DND-41 (cell line): ENCODE data around the gene SETD3.

ENCODE experiments used
- ATAC-seq: fragments of 200-7000 bp; cut with Tn5 transposase; 3 replicates; pipeline ENCODE4 v1.9.1; 2021; ENCODE audit warnings: low read depth; ENCODE audit not compliant: insufficient read depth
- DNase-seq: peaks from one replicate; pipeline ENCODE4 v3.0.0-alpha.2; 2020
- H2AFZ ChIP-seq: 2 replicates; pipeline ENCODE4 v1.6.0; 2012; ENCODE audit warnings: low read depth, low read length
- H3K27ac ChIP-seq: 2 replicates; pipeline ENCODE4 v1.5.1; 2012; ENCODE audit warnings: low read length, inconsistent platforms
- H3K27me3 ChIP-seq: fragments of 200-600 bp; sonication (generic); 2 replicates; pipeline ENCODE4 v1.6.0; 2012; ENCODE audit warnings: low read length, mild to moderate bottlenecking, inconsistent platforms; ENCODE audit not compliant: insufficient read depth, poor library complexity
- H3K36me3 ChIP-seq: 2 replicates; pipeline ENCODE4 v1.5.1; 2012; ENCODE audit warnings: low read length, inconsistent platforms; ENCODE audit not compliant: insufficient read depth
- H3K4me1 ChIP-seq: 2 replicates; pipeline ENCODE4 v1.5.1; 2012; ENCODE audit warnings: mild to moderate bottlenecking, low read length; ENCODE audit not compliant: insufficient read depth
- H3K4me2 ChIP-seq: 2 replicates; pipeline ENCODE4 v1.6.0; 2012; ENCODE audit warnings: mild to moderate bottlenecking, moderate library complexity, low read length, inconsistent platforms; ENCODE audit not compliant: insufficient read depth
- H3K4me3 ChIP-seq, 2 experiments: fragments of 200-600 bp in 1 of 2; shearing (Covaris generic) in 1 of 2; 2 replicates each; pipeline ENCODE4 v1.5.1; 2012 to 2016; ENCODE audit warnings: inconsistent platforms in 2 of 2, low read length in 2 of 2, mild to moderate bottlenecking in 2 of 2, low read depth in 1 of 2, moderate library complexity in 1 of 2
- H3K79me2 ChIP-seq: 2 replicates; pipeline ENCODE4 v1.6.0; 2012; ENCODE audit warnings: low read length, inconsistent platforms; ENCODE audit not compliant: insufficient read depth
- H3K9ac ChIP-seq: 2 replicates; pipeline ENCODE4 v1.6.0; 2012; ENCODE audit warnings: low read depth, mild to moderate bottlenecking, inconsistent platforms, low read length, moderate library complexity
- H3K9me3 ChIP-seq: 2 replicates; pipeline ENCODE4 v1.5.1; 2012; ENCODE audit warnings: low read length, moderate library complexity, mild to moderate bottlenecking, inconsistent platforms; ENCODE audit not compliant: insufficient read depth, severe bottlenecking
- H4K20me1 ChIP-seq: 2 replicates; pipeline ENCODE4 v1.6.0; 2012; ENCODE audit warnings: low read length; ENCODE audit not compliant: insufficient read depth
- EZH2 ChIP-seq: IDR thresholded peaks from 3 replicates; pipeline ENCODE4 v1.6.1; 2012; ENCODE audit warnings: borderline replicate concordance, low read depth, mild to moderate bottlenecking, moderate library complexity, low read length, inconsistent platforms; ENCODE audit not compliant: severe bottlenecking
- TF ChIP-seq, protein P1 (sequence below): IDR thresholded peaks from 2 replicates; pipeline ENCODE4 v1.5.1; 2012; ENCODE audit warnings: borderline replicate concordance, low read length, moderate library complexity, mild to moderate bottlenecking; ENCODE audit not compliant: poor library complexity, severe bottlenecking; ENCODE audit errors: extremely low read depth

Gene SETD3

DNA sequence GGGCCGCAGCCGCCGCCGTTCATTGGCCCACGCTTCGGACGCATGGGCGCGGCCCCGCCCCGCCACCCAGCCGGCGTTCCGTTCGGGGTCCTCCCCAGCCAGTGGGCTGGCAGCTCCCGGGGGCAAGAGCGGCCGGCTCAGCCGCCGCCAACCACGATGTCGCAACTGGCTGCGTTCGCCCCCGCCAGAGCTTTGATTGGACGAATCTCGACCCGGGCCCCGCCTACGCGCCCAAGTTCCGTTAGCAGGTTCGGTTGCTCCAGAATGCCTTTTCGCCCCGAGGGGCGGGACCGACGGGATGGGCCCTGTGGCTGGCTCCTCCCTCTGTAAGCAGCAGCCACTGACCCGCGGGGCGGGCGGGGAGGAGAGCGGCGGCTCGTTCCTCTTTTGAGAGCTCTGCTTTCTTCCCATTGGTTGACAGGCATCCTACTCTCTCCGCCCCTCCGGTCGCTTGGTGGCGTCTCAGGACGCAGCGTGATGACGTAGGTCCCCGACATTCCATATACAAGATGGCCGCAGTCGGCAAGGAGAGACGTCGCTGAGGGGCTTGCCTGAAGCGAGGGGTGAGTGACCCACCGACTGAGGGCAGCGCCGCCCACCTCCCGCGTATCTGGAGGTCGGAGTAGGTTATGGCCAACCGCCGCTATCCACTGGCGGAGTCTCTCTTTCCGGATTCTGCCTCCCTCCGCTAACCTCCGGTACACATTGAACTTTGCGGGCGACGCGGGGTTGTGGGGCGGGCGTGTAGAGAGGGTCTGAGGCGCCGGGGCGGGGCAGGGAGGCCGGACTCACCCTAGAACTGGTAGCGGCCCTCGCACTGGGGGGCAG, 472 bp upstream of the SETD3 start, which contains the start of gene CCNK:
TSS of gene CCNK (plus strand) at position 493 of the 828 bp plus-strand sequence. CDS start 11,269 bp downstream, outside the sequence.
- peak within 1 kb of the TSS; percentile 98 for H3K4me2 ChIP-seq
- peak within 1 kb of the TSS; percentile 83 to 86 for H3K4me3 ChIP-seq
- H3K27me3 ChIP-seq: no peaks in the 10 kb centered on the region
- no peaks in the 10 kb centered on the region for H3K9me3 ChIP-seq
- TF ChIP-seq, protein P1, sequence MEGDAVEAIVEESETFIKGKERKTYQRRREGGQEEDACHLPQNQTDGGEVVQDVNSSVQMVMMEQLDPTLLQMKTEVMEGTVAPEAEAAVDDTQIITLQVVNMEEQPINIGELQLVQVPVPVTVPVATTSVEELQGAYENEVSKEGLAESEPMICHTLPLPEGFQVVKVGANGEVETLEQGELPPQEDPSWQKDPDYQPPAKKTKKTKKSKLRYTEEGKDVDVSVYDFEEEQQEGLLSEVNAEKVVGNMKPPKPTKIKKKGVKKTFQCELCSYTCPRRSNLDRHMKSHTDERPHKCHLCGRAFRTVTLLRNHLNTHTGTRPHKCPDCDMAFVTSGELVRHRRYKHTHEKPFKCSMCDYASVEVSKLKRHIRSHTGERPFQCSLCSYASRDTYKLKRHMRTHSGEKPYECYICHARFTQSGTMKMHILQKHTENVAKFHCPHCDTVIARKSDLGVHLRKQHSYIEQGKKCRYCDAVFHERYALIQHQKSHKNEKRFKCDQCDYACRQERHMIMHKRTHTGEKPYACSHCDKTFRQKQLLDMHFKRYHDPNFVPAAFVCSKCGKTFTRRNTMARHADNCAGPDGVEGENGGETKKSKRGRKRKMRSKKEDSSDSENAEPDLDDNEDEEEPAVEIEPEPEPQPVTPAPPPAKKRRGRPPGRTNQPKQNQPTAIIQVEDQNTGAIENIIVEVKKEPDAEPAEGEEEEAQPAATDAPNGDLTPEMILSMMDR: no peak
- TF ChIP-seq EZH2: no peak
- H3K79me2 ChIP-seq: peaks cover 94% of the 10 kb centered on the region
- H2AFZ ChIP-seq: peak within 1 kb of the TSS; percentile 95
- no peaks in the 10 kb centered on the region; the same call in none of the 2 replicates for H3K36me3 ChIP-seq
- peak; percentile 86 for ATAC-seq
- H3K9ac ChIP-seq: peak within 1 kb of the TSS; percentile 75
- peaks cover 70% of the 10 kb centered on the region for H4K20me1 ChIP-seq
- H3K4me1 ChIP-seq: peaks cover 43% of the 10 kb centered on the region
- peak; percentile 100 for DNase-seq
- peak within 1 kb of the TSS; percentile 77 for H3K27ac ChIP-seq

DNA sequence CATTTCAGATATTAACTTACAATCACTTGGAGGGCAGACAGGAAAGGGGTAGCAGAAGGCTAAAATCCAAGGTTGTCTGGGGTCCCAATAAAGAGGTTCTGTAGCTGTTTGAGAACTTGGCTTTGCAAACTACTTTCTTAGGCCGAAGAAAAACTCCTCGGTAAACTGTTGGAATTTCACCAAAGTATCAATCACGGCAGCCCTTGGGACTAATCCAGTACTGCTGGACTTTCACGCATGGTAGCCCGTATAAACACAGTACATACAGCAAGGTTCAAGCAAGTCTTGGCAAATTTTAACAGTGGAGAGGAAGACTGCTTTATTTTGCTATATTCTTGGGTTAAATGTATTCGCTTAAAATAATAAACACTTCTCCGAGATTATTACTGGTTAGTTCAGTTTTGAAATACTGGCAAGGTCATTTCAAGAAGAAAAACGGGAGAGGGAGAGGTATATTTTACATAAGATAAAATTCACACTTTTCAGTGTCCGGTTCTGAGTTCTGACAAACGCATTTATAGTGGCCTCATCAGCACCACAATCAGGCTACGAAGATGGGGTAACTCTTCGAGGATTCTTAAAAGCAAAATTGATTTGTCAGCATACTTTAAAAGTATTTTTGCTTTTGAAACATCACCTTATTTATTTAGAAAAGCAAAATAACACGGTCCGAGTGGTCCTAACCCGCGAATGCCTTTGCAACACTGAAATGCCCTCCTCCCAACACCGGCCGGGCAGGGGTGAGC, 1.3 kb downstream of the SETD3 start:
- Histone ChIP-seq H3K9ac (peak overlapping the region; percentile 75), H2AFZ (peak overlapping the region; percentile 69; the same call in 1 of the 2 replicates), H3K4me3 (peak overlapping the region; percentile 83 to 86), H3K36me3 (no peaks in the 10 kb centered on the region; the same call in none of the 2 replicates), H3K27ac (peak overlapping the region; percentile 68), H3K9me3 (no peaks in the 10 kb centered on the region), H3K4me2 (peak overlapping the region; percentile 98), H3K4me1 (peaks cover 40% of the 10 kb centered on the region), H3K27me3 (no peaks in the 10 kb centered on the region), H3K79me2 (peaks cover 94% of the 10 kb centered on the region), H4K20me1 (peaks cover 69% of the 10 kb centered on the region)
- ATAC-seq (no peak), DNase-seq (no peak)
- TF ChIP-seq, protein P1: no peak
- no peak for TF ChIP-seq EZH2

DNA sequence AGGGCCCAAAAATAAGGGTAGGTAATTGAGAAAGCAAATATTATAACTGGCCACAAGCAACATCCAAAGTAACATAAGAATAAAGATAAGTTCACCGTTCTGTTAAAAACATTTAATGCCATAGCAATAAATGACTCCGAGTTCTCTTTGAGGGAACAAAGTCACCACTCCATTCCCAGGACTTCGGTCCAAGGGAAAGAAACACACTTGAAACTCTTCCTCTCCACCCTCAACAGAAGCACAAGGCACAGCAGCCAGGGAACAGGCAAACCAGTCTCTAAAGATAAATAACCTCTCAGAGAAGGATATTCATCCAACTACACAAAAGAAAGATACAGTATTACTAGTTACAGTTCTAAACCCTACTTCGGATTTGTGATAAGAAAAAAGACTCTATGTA, 2.5 kb downstream of the SETD3 start:
- Histone ChIP-seq H3K9me3 (no peaks in the 10 kb centered on the region), H3K9ac (peak overlapping the region; percentile 16; the same call in 1 of the 2 replicates), H3K27me3 (no peaks in the 10 kb centered on the region), H3K4me2 (peak overlapping the region; percentile 98), H4K20me1 (peaks cover 67% of the 10 kb centered on the region), H3K27ac (no peak overlapping the region), H3K79me2 (peaks cover 94% of the 10 kb centered on the region), H3K36me3 (no peaks in the 10 kb centered on the region; the same call in none of the 2 replicates), H2AFZ (no peak overlapping the region), H3K4me1 (peaks cover 31% of the 10 kb centered on the region), H3K4me3 (no peak overlapping the region)
- no peak for TF ChIP-seq EZH2
- TF ChIP-seq, protein P1: no peak
- ATAC-seq (no peak), DNase-seq (no peak)
